ENCODE data around the gene CCDC24.

CCDC24 gene

GRCh38 chr1:43947874-43948437 is 43.4 kb upstream of the CCDC24 start:
- no peak for DNase-seq (ENCODE audit: low read depth)
- H3K4me3 ChIP-seq (ENCODE audit: low read length): peak overlapping the region; percentile 86
- no peak for TF ChIP-seq CTCF (IDR thresholded peaks at IDR 0.05; ENCODE audit: insufficient read depth, low read depth, low read length, missing control alignments)

- no peak for DNase-seq (ENCODE audit: low read depth)
- no peak for TF ChIP-seq CTCF (IDR thresholded peaks at IDR 0.05; ENCODE audit: insufficient read depth, low read depth, low read length, missing control alignments)
- H3K4me3 ChIP-seq (ENCODE audit: low read length): no peak overlapping the region
Measured at GRCh38 chr1:43949678-43950077, 41.7 kb upstream of the CCDC24 start.

GRCh38 chr1:43951021-43951985 is 40.1 kb upstream of the CCDC24 start:
- TF ChIP-seq CTCF (IDR thresholded peaks at IDR 0.05; ENCODE audit: insufficient read depth, low read depth, low read length, missing control alignments): no peak
- H3K4me3 ChIP-seq (ENCODE audit: low read length): no peak overlapping the region
- peak; percentile 33 for DNase-seq (ENCODE audit: low read depth)

- no peak for TF ChIP-seq CTCF (IDR thresholded peaks at IDR 0.05; ENCODE audit: insufficient read depth, low read depth, low read length, missing control alignments)
- DNase-seq (ENCODE audit: low read depth): no peak
- H3K4me3 ChIP-seq (ENCODE audit: low read length): no peak overlapping the region
Measured at GRCh38 chr1:43952731-43953346, 38.6 kb upstream of the CCDC24 start.

- no peak overlapping the region for H3K4me3 ChIP-seq (ENCODE audit: low read length)
- no peak for TF ChIP-seq CTCF (IDR thresholded peaks at IDR 0.05; ENCODE audit: insufficient read depth, low read depth, low read length, missing control alignments)
- DNase-seq (ENCODE audit: low read depth): no peak
Measured at GRCh38 chr1:43953361-43953760, 38.0 kb upstream of the CCDC24 start.

- DNase-seq (ENCODE audit: low read depth): no peak
- TF ChIP-seq CTCF (IDR thresholded peaks at IDR 0.05; ENCODE audit: insufficient read depth, low read depth, low read length, missing control alignments): no peak
- H3K4me3 ChIP-seq (ENCODE audit: low read length): no peak overlapping the region
Measured at GRCh38 chr1:43954036-43954435, 37.4 kb upstream of the CCDC24 start.
